GM12878 (cell line): ENCODE results near the gene MIXL1. TPM values are rescaled to one million over a fixed set of nuclear protein-coding genes. Genes with fewer than 3 reads are reported as not detected.

ENCODE experiments used
- ATAC-seq: fragments of 200-7000 bp; cut with Tn5 transposase; 3 replicates; pipeline ENCODE4 v1.9.1; 2020; ENCODE audit warnings: mild to moderate bottlenecking, moderate library complexity
- BruUV-seq: library from RNA; stranded (reverse); fragments of 400-500 nt; replicated peaks from 2 replicates; lab custom pipeline; 2021; lab: Mats Ljungman, UMichigan
- CTCF ChIA-PET: fragments of 300-600 bp; sonication (Branson Sonifier 250); formaldehyde crosslinking; extraction: SDS; loops from one replicate; lab custom pipeline; 2021; ENCODE audit warnings: inconsistent platforms; lab: Yijun Ruan, JAX
- POLR2A ChIA-PET: fragments of 350-600 bp; formaldehyde crosslinking; extraction: SDS; loops from one replicate; lab custom pipeline; 2021; ENCODE audit warnings: inconsistent platforms; lab: Charles Lee
- RAD21 ChIA-PET: fragments of 300-600 bp; sonication (Branson Sonifier 250); formaldehyde crosslinking; loops from one replicate; lab custom pipeline; 2023; ENCODE audit warnings: antibody characterized with exemption; ENCODE audit not compliant: unreplicated experiment; lab: Charles Lee
- SMC1A ChIA-PET: fragments of 300-600 bp; sonication (Branson Sonifier 250); formaldehyde crosslinking; loops from one replicate; lab custom pipeline; 2023; ENCODE audit not compliant: unreplicated experiment, uncharacterized antibody; lab: Charles Lee
- DNase-seq: peaks from one replicate; pipeline ENCODE4 v3.0.0-alpha.2; 2011; ENCODE audit warnings: low read depth, low spot score
- FAIRE-seq: peaks from 3 replicates; lab custom pipeline; 2011; peaks lifted over from hg19 to GRCh38; lab: Jason Lieb, UNC
- H2AFZ ChIP-seq: 2 replicates; pipeline ENCODE4 v1.6.0; 2011; ENCODE audit warnings: low read depth, low read length, control low read depth; ENCODE audit not compliant: control insufficient read depth
- H3K27ac ChIP-seq: 2 replicates; pipeline ENCODE4 v1.5.1; 2011; ENCODE audit warnings: control low read depth; ENCODE audit not compliant: control insufficient read depth, insufficient read depth
- H3K27me3 ChIP-seq, 2 experiments: replicated peaks in 1 of 2; 2 replicates each; pipeline versions ENCODE4 v1.6.0 to v1.6.1; 2011; ENCODE audit warnings: low read length in 1 of 2; ENCODE audit not compliant: control insufficient read depth in 2 of 2, insufficient read depth in 2 of 2
- H3K36me3 ChIP-seq, 2 experiments: 2 replicates each; pipeline ENCODE4 v1.5.1; 2011; ENCODE audit warnings: low read length in 1 of 2; ENCODE audit not compliant: control insufficient read depth in 2 of 2, insufficient read depth in 2 of 2
- H3K4me1 ChIP-seq: 2 replicates; pipeline ENCODE4 v1.6.1; 2011; ENCODE audit warnings: mild to moderate bottlenecking, low read length, moderate library complexity, mixed read lengths; ENCODE audit not compliant: control insufficient read depth, insufficient read depth
- H3K4me2 ChIP-seq: 2 replicates; pipeline ENCODE4 v1.6.0; 2011; ENCODE audit warnings: control low read depth; ENCODE audit not compliant: control insufficient read depth, insufficient read depth
- H3K4me3 ChIP-seq: fragments of 200-600 bp; sonication (generic); 2 replicates; pipeline ENCODE4 v1.5.1; 2016
- H3K79me2 ChIP-seq: 2 replicates; pipeline ENCODE4 v1.6.0; 2011; ENCODE audit warnings: low read length; ENCODE audit not compliant: control insufficient read depth, insufficient read depth
- H3K9ac ChIP-seq: 2 replicates; pipeline ENCODE4 v1.8.0; 2011; ENCODE audit warnings: low read length, control low read depth, mixed read lengths; ENCODE audit not compliant: control insufficient read depth, insufficient read depth
- H3K9me3 ChIP-seq: replicated peaks from 3 replicates; pipeline ENCODE4 v1.5.1; 2011; ENCODE audit warnings: mild to moderate bottlenecking, low read length; ENCODE audit not compliant: control insufficient read depth, insufficient read depth
- H4K20me1 ChIP-seq: 2 replicates; pipeline ENCODE4 v1.6.0; 2011; ENCODE audit not compliant: control insufficient read depth, insufficient read depth
- CBX5 ChIP-seq: sonication (generic); IDR thresholded peaks from 2 replicates; pipeline ENCODE4 v1.6.1; 2016; ENCODE audit warnings: low read depth, moderate library complexity, mild to moderate bottlenecking, inconsistent platforms
- CREB1 ChIP-seq: IDR thresholded peaks from 2 replicates; pipeline ENCODE4 v1.6.1; 2012; ENCODE audit warnings: low read depth, mild to moderate bottlenecking, inconsistent platforms
- ESRRA ChIP-seq: IDR thresholded peaks from 2 replicates; pipeline ENCODE4 v1.6.1; 2012; ENCODE audit warnings: mild to moderate bottlenecking, low read length, improper control_type of control experiment
- IRF4 ChIP-seq: IDR thresholded peaks from 2 replicates; pipeline ENCODE4 v1.6.1; 2011; ENCODE audit warnings: low read depth, low read length
- MLLT1 ChIP-seq: fragments of 450-650 bp; IDR thresholded peaks from 2 replicates; pipeline ENCODE4 v1.6.1; 2016; ENCODE audit warnings: mild to moderate bottlenecking
- MYC ChIP-seq: IDR thresholded peaks from 2 replicates; pipeline ENCODE4 v1.6.1; 2011; ENCODE audit warnings: mild to moderate bottlenecking, low read length, moderate library complexity, inconsistent platforms; ENCODE audit not compliant: insufficient read depth, insufficient replicate concordance, insufficient read length, severe bottlenecking
- PAX8 ChIP-seq: fragments of 450-650 bp; IDR thresholded peaks from 2 replicates; pipeline ENCODE4 v1.6.1; 2017; ENCODE audit warnings: mild to moderate bottlenecking, moderate library complexity
- PBX3 ChIP-seq: IDR thresholded peaks from 2 replicates; pipeline ENCODE4 v1.6.1; 2011; ENCODE audit warnings: mild to moderate bottlenecking, low read depth, low read length, moderate library complexity; ENCODE audit not compliant: insufficient replicate concordance
- SPI1 ChIP-seq: IDR thresholded peaks from 2 replicates; pipeline ENCODE4 v1.6.1; 2011; ENCODE audit warnings: low read depth, mild to moderate bottlenecking, low read length, moderate library complexity, borderline replicate concordance; ENCODE audit not compliant: insufficient read depth
- WGBS: methylation state at CpG from one replicate; pipeline ENCODE4 v1.1.6; 2016; ENCODE audit warnings: low lambda C conversion rate; ENCODE audit not compliant: insufficient replicate concordance, insufficient coverage; ENCODE audit errors: missing lambda C conversion rate; 5-methylcytosine and 5-hydroxymethylcytosine counted together
- in situ Hi-C: fragments of 300-500 bp; cut with MboI; formaldehyde crosslinking; loops from 9 replicates; pipeline ENCODE4 v1.14.3; 2018; ENCODE audit warnings: mixed read lengths
- intact Hi-C: fragments of 100-400 bp; cut with micrococcal nuclease; formaldehyde crosslinking; loops from one replicate; pipeline ENCODE4 v1.14.2; 2022; ENCODE audit not compliant: unreplicated experiment
- polyA plus RNA-seq, 11 experiments: library from polyadenylated mRNA; depleted of rRNA in 4 of 11; unstranded in 6 of 11; stranded (reverse) in 5 of 11; fragments of >200 nt; fragmentation: Nextera tagmentation in 4 of 11; fragmentation: Illumina TruSeq in 1 of 11; extraction: Ambion mirVana in 4 of 11; extraction: Trizol in 1 of 11; gene quantifications; 1 replicate in 1 of 11; 2 replicates in 10 of 11; pipeline versions ENCODE4 v1.2.1 to v1.2.3, GENCODE V29; 2011 to 2016; ENCODE audit warnings: inconsistent platforms in 2 of 11, missing spikeins in 2 of 11, low read depth in 1 of 11
- total RNA-seq, 4 experiments: library from RNA; depleted of rRNA in 3 of 4; stranded (reverse); fragments of >200 nt in 3 of 4; fragmentation: Illumina TruSeq in 1 of 4; extraction: Trizol in 1 of 4; gene quantifications; 2 replicates each; pipeline versions ENCODE4 v1.2.1 to v1.2.3, GENCODE V29; 2013 to 2021

The MIXL1 gene
- total and polyA plus RNA-seq, 10 of the 15 experiments (the other 5 are each of a cell fraction or from before 2014, with no cell fraction given): 0.11 to 0.25 (median 0.20) TPM; not detected in 2

GRCh38 chr1:226187380-226187779 lies 36.1 kb upstream of the MIXL1 start:
- Histone ChIP-seq H3K4me3 (peak overlapping the region; percentile 94; the same call in 1 of the 2 replicates), H4K20me1 (no peaks in the 10 kb centered on the region), H3K4me2 (peak overlapping the region; percentile 94), H3K27me3 (no peaks in the 10 kb centered on the region), H3K36me3 (peaks cover 0 to 3% of the 10 kb centered on the region in 2 experiments; a peak in 1 of 4 replicates), H2AFZ (peak overlapping the region; percentile 99; the same call in 1 of the 2 replicates), H3K27ac (no peak overlapping the region), H3K4me1 (peaks cover 5% of the 10 kb centered on the region; the same call in 1 of the 2 replicates), H3K9me3 (no peaks in the 10 kb centered on the region), H3K79me2 (peaks cover 44% of the 10 kb centered on the region), H3K9ac (peak overlapping the region; percentile 96)
- FAIRE-seq (no peak), ATAC-seq (no peak), DNase-seq (no peak)
- intact Hi-C loops (loop anchor here (2.0 to 10.0 kb wide), 2 partner anchors 63 to 713 kb away; no protein-coding TSS in a partner anchor), in situ Hi-C loops (no loop called here)
- 62% methylated on average over 7 of the region's 7 CpGs for WGBS
- ChIA-PET POLR2A (no interaction called here), CTCF (interaction anchor here (0.7 to 1.2 kb wide), 3 partner anchors 11 to 777 kb away, joined by 3 to 5 read pairs (median 3); no protein-coding TSS in a partner anchor), SMC1A (interaction anchor here (1.0 kb wide), 1 partner anchor 59 kb away, joined by 3 read pairs; no protein-coding TSS in a partner anchor), RAD21 (interaction anchor here (1.1 kb wide), 1 partner anchor 62 kb away, joined by 4 read pairs; no protein-coding TSS in a partner anchor)
- BruUV-seq: no TSS peak
- TF ChIP-seq MYC: no peak
- no peak for TF ChIP-seq ESRRA
- TF ChIP-seq CBX5: no peak
- 0 out of 2 replicates have a peak, but pooled peaks have one; percentile 46 for TF ChIP-seq PAX8
- TF ChIP-seq SPI1: no peak
- no peak for TF ChIP-seq IRF4
- TF ChIP-seq PBX3: no peak
- 0 out of 2 replicates have a peak, but pooled peaks have one; percentile 3 for TF ChIP-seq MLLT1
- TF ChIP-seq CREB1: no peak
